GM18861 (cell line): ENCODE data around the gene INCENP.

Experiments used
- ATAC-seq: cut with Tn5 transposase; IDR thresholded peaks from one replicate; pipeline ENCODE4 v1.9.1; 2021; ENCODE audit not compliant: unreplicated experiment

The INCENP gene

GRCh38 chr11:62140304-62141110 lies 16.7 kb downstream of the INCENP start:
- ATAC-seq = no peak

GRCh38 chr11:62141111-62142042 lies 17.6 kb downstream of the INCENP start:
- no peak for ATAC-seq

- no peak for ATAC-seq
Measured at GRCh38 chr11:62142043-62142375, 18.2 kb downstream of the INCENP start.

DNA sequence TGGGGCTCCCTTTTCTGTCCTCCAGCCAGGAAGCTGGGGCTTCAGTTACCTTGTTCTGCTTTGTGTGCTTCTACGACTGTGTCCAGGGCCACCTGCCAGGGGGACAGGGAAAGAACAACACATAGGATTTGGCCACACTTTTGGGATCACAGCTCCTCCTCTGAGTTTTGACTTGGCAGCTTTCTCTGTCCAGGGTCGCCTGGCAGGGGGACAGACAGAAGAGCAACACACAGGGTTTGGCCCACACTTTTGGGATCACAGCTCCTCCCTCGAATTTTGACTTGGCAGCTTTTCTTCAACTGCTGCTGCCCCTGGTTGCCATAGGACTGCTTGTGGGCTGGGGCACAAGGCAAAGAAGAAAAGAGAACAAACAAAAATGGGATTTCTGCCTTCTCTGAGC lies 19.1 kb downstream of the INCENP start:
- ATAC-seq = no peak

GRCh38 chr11:62143727-62144126 lies 19.9 kb downstream of the INCENP start:
- no peak for ATAC-seq

DNA sequence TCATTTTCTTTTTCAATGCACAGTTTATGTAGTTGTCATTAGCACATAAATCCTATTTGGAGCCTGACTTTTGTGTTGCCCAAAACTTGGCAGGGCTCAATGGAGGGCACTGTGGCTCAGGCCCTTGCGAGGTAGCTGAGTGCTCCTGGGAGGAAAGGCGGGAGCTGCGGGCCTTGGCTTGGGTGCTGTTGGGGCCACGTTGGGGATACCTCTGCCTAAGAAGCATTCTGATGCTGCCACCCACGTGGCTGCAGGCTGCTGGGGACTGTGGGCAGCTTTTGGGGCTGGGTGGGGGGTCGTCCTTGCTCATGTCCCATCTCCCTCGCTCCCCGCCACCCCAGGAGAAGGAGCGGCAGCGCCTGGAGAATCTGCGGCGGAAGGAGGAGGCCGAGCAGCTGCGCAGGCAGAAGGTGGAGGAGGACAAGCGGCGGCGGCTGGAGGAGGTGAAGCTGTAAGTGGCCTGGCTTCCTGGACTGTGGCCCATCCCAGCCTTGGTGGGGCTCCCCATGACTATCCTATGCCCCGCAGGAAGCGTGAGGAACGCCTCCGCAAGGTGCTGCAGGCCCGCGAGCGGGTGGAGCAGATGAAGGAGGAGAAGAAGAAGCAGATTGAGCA lies 20.9 kb downstream of the INCENP start:
- ATAC-seq = no peak

- ATAC-seq = no peak
Measured at GRCh38 chr11:62145261-62145871, 21.6 kb downstream of the INCENP start.

- ATAC-seq = no peak
Measured at GRCh38 chr11:62146476-62147200, 22.8 kb downstream of the INCENP start.

DNA sequence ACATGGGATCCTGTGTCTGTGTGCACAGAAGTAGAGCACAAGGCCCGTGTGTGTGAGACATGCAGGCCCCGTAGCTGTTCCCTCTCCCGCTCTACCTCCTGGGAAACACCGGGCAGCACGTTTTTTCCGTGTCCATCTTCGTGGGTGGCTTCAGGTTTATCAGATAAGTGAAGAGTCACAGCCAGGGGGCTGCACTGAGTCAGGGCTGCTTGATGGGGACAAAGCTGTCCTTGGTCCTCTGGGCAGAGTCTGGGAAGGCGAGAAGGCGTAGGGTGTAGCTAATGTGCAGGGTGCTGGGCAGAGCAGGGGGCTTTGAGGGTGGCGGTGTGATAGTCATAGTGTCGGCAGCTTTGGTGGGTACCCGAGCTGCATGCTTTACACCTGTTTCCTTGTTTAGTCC lies 23.7 kb downstream of the INCENP start:
- ATAC-seq = no peak

- ATAC-seq = no peak
Measured at GRCh38 chr11:62148271-62148980, 24.6 kb downstream of the INCENP start.

DNA sequence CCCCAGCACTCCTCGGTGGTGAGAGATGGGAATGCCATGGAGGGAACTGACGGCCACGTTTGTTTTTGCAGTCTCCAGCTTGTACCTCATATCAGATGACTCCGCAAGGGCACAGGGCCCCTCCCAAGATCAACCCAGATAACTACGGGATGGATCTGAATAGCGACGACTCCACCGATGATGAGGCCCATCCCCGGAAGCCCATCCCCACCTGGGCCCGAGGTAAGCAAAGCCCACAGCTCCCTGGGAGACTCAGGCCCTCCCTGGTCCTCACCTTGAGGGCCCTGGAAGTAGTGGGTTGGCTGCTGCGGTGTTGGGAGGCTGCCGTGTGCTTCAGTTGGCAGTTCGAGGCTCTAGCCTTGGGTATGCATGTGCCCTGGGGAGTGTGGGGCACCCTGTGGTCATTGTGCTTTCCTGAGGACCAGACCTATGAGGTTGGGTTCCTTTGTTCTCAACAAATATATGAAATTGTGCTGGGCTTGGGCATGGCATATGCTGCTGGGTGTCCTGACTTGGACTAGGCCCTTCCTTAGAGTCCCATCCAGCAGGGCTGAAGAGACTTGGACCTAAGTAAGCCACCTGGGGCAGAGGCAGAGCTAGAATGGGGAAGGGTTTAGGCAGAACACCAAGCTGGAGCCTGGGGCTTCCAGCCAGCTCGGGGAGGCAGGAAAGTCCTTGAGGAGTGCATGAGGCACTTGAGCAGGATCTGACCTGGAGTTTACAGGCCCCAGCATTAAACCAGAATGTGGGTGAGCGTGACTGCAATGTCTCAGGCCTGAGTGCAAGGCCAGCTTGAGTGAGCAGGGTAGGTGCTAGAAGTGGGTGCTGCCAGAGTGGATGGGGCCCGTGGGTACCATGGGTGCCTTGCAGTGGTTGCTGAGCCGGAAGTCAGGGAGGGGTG lies 26.4 kb downstream of the INCENP start:
- no peak for ATAC-seq

GRCh38 chr11:62150887-62151736 lies 27.3 kb downstream of the INCENP start:
- no peak for ATAC-seq

DNA sequence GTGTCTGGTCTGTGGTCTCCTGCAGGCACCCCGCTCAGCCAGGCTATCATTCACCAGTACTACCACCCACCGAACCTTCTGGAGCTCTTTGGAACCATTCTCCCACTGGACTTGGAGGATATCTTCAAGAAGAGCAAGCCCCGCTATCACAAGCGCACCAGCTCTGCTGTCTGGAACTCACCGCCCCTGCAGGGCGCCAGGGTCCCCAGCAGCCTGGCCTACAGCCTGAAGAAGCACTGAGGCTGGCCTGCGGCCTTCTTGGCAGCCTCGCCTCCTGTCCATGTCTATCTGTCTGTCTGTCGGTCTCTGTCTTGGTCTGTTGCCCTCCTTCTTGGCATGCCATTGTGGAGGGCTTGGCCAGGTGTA lies 27.9 kb downstream of the INCENP start:
- ATAC-seq = no peak

DNA sequence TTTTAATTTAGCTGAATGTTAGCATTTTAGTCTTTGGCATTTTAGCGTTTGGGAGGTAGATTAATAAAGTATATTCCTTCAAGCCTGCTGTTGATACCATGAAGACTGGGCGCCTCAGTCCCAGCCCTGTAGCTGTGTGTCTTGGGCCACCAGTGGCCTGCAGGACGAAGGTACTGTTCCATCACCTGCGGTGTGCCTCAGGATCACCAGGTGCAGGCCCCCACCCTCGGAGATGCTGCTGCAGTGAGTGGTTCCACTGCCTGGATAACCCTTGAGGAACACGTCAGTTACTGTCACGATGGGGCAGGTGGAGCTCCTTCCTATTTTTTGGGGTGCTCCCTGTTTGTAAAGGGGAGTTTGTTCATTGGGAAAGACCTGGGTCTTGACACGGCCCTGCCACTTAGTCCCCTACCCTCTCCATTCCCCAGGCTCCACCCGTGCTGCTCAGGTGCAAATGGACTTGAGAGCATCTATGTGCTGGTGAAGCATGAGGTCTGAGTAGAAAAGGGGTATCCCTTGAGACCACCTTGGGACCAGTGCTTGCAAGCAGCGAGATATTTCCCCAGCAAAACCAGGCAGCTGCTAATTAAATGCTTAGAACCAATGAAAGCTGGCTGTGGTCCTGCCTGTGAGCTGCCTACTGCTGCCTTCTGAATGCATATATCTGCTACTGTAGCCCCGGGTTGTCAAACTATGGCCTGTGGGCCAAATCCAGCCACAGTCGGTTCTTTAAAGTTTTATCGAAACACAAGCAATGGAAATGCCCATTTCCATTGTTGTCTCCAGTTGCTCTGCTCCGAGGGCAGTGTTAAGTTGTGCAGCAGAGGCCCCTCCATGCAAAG lies 28.7 kb downstream of the INCENP start:
- ATAC-seq = no peak

GRCh38 chr11:62153087-62153395 lies 29.2 kb downstream of the INCENP start:
- ATAC-seq = no peak

DNA sequence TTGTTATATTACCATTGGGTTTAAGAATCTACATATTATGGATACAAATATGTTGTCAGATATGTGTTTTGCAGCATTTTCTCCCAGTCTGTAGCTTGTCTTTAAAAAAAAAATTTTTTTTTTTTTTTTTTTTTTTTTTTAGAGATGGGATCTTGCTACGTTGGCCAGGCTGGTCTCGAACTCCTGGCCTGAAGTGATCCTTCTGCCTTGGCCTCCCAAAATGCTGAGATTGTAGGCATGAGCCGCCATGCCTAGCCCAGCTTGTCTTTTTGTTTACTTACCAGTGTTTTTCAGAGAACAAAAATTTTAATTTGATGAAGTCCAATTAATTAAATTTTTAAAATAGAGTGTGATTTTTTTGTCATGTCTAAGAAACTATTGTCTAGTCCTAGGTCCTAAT lies 29.8 kb downstream of the INCENP start:
- no peak for ATAC-seq

- no peak for ATAC-seq
Measured at GRCh38 chr11:62157603-62158002, 33.8 kb downstream of the INCENP start.
